Kidney tubule cell (primary cell): ENCODE data around the gene LMO1.

Experiments
- DNase-seq: peaks from one replicate; pipeline ENCODE4 v3.0.0-alpha.2; 2018; ENCODE audit warnings: low spot score

Gene LMO1

GRCh38 chr11:8225589-8226036, 38.1 kb downstream of the LMO1 start:
- peak; percentile 58 for DNase-seq

- DNase-seq: no peak
Observed at GRCh38 chr11:8224711-8225110, 39.0 kb downstream of the LMO1 start.

DNA sequence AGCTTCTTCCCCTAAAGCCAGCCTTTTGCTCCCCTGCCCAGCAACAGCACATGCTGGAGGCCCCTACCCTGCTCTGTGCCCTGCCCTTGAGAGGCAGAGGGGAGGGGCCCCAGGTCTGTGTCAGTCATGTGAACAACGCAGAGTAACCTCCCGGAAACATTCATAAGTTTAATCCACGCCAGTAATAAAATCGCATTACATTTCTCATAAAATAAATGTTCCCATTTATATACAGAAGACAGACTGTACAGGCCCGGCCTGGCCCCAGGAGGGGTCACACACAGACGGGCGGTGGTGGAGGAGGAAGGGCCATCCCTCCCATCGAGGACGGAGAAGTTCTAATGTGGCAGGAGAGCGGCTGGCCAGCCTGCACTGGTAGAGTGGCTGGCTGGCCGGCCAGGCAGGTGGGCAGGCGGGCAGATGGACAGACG, 39.5 kb downstream of the LMO1 start:
- DNase-seq: no peak

DNA sequence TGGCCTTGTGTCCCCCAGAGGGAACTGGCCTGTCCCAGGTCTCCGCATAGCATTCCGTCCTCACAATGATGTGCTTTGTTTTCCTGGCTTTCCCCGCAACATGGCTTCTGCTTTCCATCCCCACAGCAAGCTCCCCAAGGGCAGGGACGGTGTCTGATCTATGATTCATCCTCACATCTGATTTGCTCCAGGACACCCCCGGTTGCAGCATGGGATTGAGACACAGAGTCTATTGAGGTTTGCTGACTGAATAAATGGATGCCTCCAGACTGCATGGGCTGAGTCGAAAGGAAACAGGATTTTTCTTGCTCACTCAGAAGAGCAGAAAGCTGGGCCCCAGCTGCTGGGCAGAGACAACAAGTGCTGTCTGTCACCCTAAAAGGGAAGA, 40.2 kb downstream of the LMO1 start:
- peak; percentile 13 for DNase-seq

DNA sequence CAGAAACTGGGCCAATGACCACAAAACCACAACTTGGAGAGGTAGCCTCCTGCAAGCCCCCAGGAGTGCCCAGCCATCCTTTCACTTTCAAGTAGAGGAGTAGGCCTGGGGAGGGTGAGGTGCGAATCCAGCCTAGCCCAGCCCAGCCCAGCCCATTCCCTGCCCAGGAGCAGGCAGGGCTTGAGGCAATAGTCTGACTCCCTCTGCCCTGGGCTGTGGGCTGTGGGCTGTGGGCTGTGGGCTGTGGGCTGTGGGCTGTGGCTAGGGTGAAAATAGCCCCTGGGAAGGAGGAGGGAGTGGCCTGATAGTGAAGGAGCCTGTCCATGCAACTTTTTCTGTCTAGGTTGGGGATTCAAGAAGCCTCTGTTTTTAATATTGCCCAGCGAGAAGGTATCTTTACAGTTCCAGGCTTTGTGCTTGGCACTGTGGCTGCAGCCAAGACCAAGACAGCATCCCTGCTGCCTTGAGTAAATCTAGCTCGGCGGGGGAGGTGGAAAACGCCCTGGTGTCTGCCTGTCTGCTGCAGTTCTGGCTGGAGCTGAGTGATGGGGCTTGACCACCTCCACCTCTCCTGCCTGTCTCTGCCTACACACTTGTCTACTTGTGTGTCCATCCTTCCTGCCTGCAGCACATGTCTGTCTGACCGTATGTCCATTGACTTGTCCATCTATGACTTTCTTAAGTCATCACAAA, 40.7 kb downstream of the LMO1 start:
- DNase-seq: no peak

DNA sequence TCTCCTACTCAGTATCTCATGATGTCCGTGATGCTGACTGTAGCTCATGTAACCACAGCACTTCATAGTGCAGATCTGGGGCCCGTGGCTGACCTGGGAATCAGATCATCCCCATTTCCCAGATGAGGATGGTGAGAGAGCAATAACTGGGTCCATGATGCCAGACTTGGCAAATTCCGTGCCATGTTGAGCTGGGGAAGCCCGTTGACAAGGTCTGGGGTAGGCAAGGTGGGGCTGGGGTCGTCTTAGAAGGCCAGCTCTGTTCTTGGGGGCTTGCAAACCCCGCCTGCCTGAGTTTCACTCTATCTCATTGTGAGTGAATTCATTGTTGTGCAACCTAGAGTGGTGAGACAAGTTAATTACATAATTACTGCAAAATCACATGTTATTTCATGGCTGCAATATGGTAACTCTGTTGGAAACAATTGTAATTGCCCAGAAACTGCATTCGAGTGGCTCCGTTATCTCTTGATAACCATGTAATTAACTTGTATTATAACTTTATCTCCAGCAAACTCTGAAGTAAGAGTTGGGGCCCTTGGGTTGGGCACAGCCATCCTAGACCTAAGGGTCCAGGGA, 41.7 kb downstream of the LMO1 start:
- no peak for DNase-seq

GRCh38 chr11:8221046-8221723, 42.5 kb downstream of the LMO1 start:
- no peak for DNase-seq

DNA sequence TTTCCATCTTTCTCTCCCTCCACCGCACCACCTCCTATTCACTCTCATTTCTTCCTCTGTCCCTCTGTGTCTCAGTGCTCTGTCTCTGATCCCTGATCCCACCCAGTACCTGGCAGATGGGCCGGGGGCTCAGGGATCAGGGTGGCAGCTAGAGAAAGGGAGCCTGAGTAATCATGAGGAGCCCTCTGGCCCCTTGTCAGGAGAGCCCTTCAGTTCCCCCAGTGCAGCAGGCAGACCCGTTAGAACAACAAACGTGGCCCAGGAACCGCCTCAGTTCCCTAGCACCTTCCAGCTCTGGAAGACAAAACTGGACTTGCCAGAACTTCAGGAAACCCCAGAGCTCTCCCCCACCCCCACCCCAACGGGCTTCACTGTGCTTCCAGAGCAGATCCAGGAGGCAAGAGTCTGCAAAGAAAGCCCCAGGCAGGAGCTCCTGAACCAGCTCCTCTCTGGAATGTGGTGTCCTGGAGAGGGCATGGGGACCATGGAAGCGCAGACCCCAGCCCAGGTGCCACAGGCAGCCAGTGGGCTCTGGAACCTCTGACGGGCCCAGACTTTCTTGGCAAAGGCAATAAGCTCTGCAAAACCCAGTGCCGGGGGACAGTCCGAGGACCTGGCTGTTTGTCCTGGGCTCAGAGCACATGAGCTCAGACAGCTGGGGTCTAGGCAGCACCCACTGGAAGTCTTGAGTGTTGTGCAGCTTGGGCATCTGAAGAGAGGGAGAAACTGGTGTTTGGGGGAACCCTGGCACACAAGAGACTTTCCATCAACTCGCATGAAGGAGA, 43.2 kb downstream of the LMO1 start:
- DNase-seq: no peak

DNA sequence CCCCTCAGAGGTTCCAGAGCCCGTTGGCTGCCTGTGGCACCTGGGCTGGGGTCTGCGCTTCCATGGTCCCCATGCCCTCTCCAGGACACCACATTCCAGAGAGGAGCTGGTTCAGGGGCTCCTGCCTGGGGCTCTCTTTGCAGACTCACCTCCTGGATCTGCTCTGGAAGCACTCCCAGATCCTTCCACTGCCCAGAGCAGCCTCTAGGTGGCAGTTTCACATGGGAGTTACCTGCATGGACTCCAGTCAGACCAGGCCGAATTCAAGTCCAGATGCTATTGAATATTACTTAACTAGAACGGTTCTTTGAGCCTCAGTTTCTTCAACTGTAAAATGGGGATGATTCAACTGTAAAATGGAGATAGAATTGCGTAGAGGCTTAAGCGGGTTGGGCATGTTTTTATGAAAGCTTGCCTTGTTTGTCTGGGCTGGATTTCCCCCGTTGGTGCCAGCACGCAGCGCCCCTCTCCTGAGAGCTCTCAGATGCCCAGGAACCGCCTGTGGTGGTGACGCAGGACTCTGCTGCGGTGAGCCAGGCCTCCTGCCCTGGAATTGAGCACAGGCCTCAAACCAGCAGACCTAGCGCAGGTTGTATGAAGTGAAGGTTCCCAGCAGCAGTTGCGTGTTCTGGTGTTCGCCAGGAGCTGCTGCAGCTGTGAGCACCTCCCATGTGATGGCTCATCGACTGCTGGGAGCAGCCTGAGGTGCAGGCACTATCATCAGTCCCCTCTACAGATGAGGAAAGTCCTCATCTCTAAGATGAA, 44.2 kb downstream of the LMO1 start:
- DNase-seq: peak; percentile 61

DNA sequence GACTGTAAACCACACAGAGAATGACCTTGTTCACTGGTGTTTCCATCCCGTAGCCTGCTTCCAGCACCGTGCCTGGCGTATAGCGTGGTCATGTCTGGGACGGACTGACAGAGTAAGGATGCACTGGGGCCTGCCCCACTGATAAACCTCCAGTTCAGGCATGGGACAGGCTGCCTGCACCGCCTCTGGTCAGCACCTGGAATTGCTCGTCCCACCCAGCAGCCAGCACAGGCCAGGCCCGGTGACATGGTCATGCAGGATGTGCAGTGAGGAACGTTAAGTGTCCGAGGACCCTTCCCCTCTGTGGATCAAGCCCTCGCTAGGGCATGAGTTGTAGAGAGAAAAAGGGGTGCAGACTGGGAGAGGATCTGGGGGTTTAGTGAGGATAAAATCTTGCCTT, 44.8 kb downstream of the LMO1 start:
- no peak for DNase-seq

GRCh38 chr11:8218409-8218808, 45.3 kb downstream of the LMO1 start:
- DNase-seq: no peak

DNA sequence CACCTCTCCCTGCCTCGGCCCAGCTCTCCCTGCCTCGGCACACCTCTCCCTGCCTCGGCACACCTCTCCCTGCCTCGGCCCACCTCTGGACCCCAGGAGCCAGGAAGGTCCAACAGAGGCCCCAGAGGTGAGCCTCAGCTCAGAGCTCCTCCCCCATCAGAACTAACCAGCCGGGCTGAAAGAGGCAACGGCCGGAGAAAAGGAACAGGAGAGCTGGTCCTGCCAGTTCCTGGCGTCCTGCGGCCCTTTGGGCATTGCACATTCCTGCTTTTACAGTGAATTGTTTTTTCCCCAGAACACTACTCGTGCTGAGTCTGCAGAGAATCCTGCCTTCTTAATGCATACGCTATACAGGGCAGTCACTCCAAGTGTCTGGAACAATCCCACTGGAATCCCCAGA, 45.8 kb downstream of the LMO1 start:
- no peak for DNase-seq

- no peak for DNase-seq
Observed at GRCh38 chr11:8217136-8217535, 46.5 kb downstream of the LMO1 start.

DNA sequence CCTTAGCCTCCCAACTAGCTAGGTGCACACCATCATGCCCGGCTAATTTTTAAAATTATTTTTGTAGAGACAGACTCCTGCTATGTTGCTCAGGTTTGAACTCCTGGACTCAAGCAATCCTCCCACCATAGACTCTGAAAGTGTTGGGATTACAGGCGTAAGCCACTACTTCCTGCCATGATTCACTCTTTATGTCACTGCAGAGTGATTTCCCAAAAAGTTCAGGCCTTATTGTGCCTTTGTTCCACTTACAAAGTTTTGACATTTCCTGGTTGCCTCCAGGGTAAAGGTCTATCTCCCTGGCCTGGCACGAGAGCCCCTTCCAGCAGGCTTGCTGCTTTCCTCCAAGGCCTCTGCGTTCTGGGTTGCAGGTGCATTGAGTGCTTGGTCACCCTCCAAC, 50.3 kb downstream of the LMO1 start:
- no peak for DNase-seq

DNA sequence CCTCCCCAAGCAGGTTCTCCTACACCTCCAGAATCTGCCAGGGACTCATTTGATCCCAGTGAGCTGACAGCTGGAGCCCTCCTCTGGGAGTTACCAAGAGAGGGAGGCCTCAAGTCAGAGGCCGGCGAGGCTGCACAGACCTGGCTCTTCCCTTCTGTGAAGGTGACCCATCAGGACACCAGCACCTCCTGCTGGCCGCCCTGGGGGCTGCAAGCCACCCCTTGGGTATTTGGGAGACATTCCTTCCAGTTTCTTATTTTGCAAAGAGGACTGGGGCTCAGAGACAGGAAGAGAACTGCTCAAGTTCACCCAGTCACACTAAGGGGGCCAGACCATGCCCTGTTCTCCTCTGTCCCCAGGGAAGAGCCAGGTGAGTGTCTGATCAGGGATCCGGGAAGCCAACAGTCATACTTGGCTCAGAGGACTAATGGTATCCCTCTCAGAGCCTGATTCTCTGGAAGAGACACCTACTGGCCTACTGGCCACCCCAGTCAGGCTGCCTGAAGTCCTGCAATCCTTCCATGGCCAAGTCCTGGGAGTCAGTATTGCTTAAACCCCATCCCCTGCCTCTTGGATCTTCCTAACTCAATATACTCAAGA, 54.4 kb downstream of the LMO1 start:
- no peak for DNase-seq

- no peak for DNase-seq
Observed at GRCh38 chr11:8207080-8208000, 56.3 kb downstream of the LMO1 start.

- no peak for DNase-seq
Observed at GRCh38 chr11:8206251-8207079, 57.2 kb downstream of the LMO1 start.

DNA sequence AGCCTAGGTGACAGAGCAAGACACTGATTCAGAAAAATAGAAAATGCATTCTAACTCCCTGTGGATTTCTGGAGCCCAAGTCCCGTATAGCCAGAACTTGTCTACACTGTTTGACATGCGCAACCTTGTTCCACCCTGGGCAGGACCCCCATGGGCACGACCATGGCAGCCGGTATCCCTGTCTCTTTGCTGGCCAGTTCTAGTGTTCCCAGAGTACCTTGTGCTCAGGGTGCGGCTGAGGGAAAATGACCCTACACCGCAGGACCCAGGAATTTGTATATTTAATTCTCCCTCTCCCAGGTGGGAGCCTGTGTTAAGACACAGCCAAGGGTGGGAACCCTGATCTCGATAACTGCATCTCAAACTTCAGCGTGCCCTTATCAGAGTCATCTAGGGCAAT, 58.1 kb downstream of the LMO1 start:
- DNase-seq: no peak

DNA sequence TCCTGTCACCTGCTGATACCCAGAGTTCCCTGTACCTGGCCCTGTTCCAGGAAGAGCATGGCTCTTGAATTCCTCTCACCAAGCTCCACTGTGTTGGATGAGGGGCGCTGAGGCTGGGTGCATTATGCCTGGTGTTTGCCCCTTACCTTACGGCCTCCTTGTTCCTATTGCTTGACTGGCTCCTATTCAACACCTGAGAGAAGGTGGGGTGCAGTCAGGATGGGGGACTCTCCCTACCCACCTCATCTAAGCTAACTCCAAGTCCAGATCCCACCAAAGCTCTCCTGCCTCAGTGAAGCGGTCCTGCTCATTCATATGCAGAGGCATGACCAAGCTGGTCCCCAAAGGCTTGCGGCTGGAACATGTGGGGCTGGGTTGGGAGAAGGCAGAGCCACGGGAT, 59.1 kb downstream of the LMO1 start:
- DNase-seq: no peak

- DNase-seq: no peak
Observed at GRCh38 chr11:8204025-8204424, 59.7 kb downstream of the LMO1 start.
